ENCODE data around the gene GCLM.

GCLM gene

GRCh38 chr1:93845538-93846205 lies 63.6 kb downstream of the GCLM start:
- DNase-seq, result no peak

- peak; percentile 49 for DNase-seq
Observed at GRCh38 chr1:93844262-93845045, 64.8 kb downstream of the GCLM start.

- DNase-seq, result no peak
Observed at GRCh38 chr1:93842750-93843500, 66.3 kb downstream of the GCLM start.

- no peak for DNase-seq
Observed at GRCh38 chr1:93841771-93842170, 67.5 kb downstream of the GCLM start.

GRCh38 chr1:93840956-93841482 lies 68.2 kb downstream of the GCLM start:
- DNase-seq, result no peak

GRCh38 chr1:93839753-93840152 lies 69.5 kb downstream of the GCLM start:
- DNase-seq, result no peak

- DNase-seq, result no peak
Observed at GRCh38 chr1:93839307-93839706, 69.9 kb downstream of the GCLM start.

GRCh38 chr1:93837961-93838360 lies 71.3 kb downstream of the GCLM start:
- no peak for DNase-seq

All from CD4-positive, alpha-beta T cell treated with Interferon gamma for 1 hour (primary cell).